Left ventricle myocardium inferior (tissue), 1 donor: ENCODE measurements around the gene CD247. TPM values are rescaled to one million over a fixed set of nuclear protein-coding genes. Genes with fewer than 3 reads are reported as not detected.
"Not testable (repeated sequence)": the region's sequence is repeated elsewhere in the genome, so short reads cannot be mapped to it uniquely, and the experiment has no call there.

Experiments used
- DNase-seq: peaks from one replicate; pipeline ENCODE4 v3.0.0-alpha.2; 2020
- H3K27ac ChIP-seq: fragments of 200-600 bp; replicated peaks from 2 replicates; pipeline ENCODE4 v1.8.0; 2021
- H3K27me3 ChIP-seq: fragments of 200-600 bp; 2 replicates; pipeline ENCODE4 v1.8.0; 2021; ENCODE audit warnings: low read depth
- H3K36me3 ChIP-seq: fragments of 200-600 bp; 2 replicates; pipeline ENCODE4 v1.8.0; 2021
- H3K4me1 ChIP-seq: fragments of 200-600 bp; 2 replicates; pipeline ENCODE4 v1.8.0; 2021
- H3K4me3 ChIP-seq: fragments of 200-600 bp; 2 replicates; pipeline ENCODE4 v1.8.0; 2021; ENCODE audit warnings: mild to moderate bottlenecking, moderate library complexity
- H3K9me3 ChIP-seq: fragments of 200-600 bp; replicated peaks from 2 replicates; pipeline ENCODE4 v1.8.0; 2021
- intact Hi-C: fragments of 100-400 bp; cut with micrococcal nuclease; formaldehyde crosslinking; loops from one replicate; pipeline ENCODE4 v1.11.0; 2022
- total RNA-seq: library from RNA; stranded (reverse); fragmentation: NEBNext Ultra II Directional; extraction: Animal tissue kit (Norgen Biotek cat#: 25700); gene quantifications from one replicate; pipeline ENCODE4 v1.2.1, GENCODE V29; 2021
- TF ChIP-seq, protein P1 (sequence below): fragments of 200-600 bp; IDR thresholded peaks from 2 replicates; pipeline ENCODE4 v1.8.0; 2021; ENCODE audit warnings: antibody characterized with exemption, mild to moderate bottlenecking, borderline replicate concordance
- donor health status: DM: no; HTN: yes; CAD: no; lungs with severe emphysema.

CD247 gene
- total RNA-seq, 1 donor from 2014 or later: 0.82 TPM

DNA sequence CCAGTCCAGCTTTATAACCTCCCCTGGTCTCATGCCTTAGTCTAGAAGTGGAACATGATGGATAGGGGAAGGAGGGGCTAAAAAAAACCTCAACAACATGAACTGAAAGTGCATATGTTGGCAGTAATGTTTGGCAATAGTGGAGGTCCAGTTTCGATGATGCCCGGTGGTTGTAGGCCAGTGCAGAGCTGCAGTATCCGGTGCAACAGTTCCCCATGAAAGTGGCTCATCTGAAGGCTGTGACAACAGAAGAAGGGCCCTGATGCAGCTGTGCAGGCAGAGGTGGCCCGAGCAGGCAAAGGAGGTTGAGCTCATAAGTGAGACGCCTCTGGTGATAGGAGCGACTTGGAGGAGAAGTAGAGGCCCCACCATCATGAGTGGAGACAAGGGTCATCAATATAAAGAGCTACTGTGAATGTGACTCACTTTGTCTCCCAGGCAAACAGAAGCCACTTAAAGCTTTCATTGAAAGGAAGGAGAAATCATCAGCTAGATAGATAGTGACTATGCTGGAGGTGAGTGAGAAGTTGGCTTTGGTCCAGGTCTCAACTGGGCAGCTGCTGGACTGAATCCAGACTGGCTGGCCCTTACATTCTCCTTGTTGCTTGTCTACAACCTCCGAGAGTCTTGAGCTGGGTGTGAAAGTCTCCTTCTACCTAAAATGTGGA is 45.4 kb upstream of the CD247 start:
- H3K9me3 ChIP-seq: no peaks in the 10 kb centered on the region
- no peak overlapping the region for H3K4me3 ChIP-seq
- intact Hi-C loops: no loop called here
- no peaks in the 10 kb centered on the region for H3K36me3 ChIP-seq
- no peaks in the 10 kb centered on the region for H3K27me3 ChIP-seq
- TF ChIP-seq, protein P1, sequence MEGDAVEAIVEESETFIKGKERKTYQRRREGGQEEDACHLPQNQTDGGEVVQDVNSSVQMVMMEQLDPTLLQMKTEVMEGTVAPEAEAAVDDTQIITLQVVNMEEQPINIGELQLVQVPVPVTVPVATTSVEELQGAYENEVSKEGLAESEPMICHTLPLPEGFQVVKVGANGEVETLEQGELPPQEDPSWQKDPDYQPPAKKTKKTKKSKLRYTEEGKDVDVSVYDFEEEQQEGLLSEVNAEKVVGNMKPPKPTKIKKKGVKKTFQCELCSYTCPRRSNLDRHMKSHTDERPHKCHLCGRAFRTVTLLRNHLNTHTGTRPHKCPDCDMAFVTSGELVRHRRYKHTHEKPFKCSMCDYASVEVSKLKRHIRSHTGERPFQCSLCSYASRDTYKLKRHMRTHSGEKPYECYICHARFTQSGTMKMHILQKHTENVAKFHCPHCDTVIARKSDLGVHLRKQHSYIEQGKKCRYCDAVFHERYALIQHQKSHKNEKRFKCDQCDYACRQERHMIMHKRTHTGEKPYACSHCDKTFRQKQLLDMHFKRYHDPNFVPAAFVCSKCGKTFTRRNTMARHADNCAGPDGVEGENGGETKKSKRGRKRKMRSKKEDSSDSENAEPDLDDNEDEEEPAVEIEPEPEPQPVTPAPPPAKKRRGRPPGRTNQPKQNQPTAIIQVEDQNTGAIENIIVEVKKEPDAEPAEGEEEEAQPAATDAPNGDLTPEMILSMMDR: no peak
- no peak for DNase-seq
- peaks cover 41% of the 10 kb centered on the region for H3K4me1 ChIP-seq
- peak overlapping the region; percentile 15 for H3K27ac ChIP-seq

DNA sequence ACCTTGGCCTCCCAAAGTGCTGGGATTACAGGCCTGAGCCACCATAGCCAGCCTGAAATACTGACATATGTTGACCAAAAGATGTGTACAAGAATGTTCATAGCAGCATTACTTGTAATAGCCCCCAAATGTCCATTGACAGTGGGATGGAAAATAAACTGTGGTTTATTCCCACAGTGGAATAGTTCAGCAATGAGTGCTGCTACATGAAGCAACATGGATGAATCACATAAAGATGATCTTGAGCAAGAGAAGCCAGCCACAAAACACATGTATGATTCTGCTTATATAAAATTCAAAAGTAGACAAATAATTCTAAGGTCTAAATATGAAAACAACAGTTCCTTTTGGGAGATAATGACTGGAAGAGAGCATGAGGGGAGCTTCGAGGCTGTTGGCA is 44.4 kb upstream of the CD247 start:
- H3K4me1 ChIP-seq: peaks cover 39% of the 10 kb centered on the region
- no peak overlapping the region for H3K27ac ChIP-seq
- DNase-seq: no peak
- H3K4me3 ChIP-seq: no peak overlapping the region
- no peaks in the 10 kb centered on the region for H3K9me3 ChIP-seq
- TF ChIP-seq, protein P1: no peak
- no peaks in the 10 kb centered on the region for H3K36me3 ChIP-seq
- intact Hi-C loops: no loop called here
- no peaks in the 10 kb centered on the region for H3K27me3 ChIP-seq

- H3K36me3 ChIP-seq: no peaks in the 10 kb centered on the region
- DNase-seq: no peak
- no peak overlapping the region for H3K27ac ChIP-seq
- no peak overlapping the region for H3K4me3 ChIP-seq
- H3K4me1 ChIP-seq: peaks cover 30% of the 10 kb centered on the region
- TF ChIP-seq, protein P1: no peak
- no peaks in the 10 kb centered on the region for H3K9me3 ChIP-seq
- intact Hi-C loops: no loop called here
- H3K27me3 ChIP-seq: no peaks in the 10 kb centered on the region
Observed at GRCh38 chr1:167561753-167562152, 43.4 kb upstream of the CD247 start.

DNA sequence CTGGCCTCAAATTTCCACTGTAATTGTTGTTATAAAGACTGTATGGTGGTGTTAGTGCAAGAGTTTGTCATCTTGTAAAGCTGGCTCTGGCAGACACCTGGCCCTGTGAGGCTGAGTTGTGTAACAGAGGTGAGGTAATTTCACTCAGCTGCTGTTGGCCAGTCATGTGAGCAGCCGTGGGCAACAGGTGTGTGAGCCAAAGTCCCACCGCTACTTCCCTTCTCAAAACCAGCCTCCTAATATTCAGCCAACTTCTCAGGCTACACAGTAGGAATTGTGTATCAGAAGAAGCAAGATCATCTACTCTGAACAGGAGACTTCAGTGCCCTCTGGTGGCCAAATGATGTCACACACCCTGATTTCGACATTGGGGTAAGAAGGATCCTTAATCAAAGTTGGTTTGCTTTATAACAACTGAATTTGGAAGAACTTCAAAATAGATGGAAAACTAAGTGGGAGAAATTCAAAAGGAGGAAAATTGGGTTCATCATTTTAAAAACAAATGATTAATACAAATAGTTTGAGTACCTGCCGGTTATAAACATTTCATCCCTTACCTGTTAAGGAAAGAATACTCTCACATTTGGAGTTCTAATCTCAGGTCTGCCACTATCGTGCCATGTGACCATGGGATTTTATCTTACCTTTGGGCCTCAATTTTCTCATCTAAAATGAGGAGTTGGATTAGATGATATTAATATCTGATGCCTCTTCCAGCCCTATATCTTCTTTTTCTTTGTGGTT is 37.8 kb upstream of the CD247 start:
- DNase-seq: peak; percentile 67
- H3K4me3 ChIP-seq: no peak overlapping the region
- intact Hi-C loops: no loop called here
- no peaks in the 10 kb centered on the region for H3K27me3 ChIP-seq
- TF ChIP-seq, protein P1: peak; percentile 92
- no peaks in the 10 kb centered on the region for H3K9me3 ChIP-seq
- H3K27ac ChIP-seq: no peak overlapping the region
- H3K4me1 ChIP-seq: peaks cover 37% of the 10 kb centered on the region
- H3K36me3 ChIP-seq: no peaks in the 10 kb centered on the region

GRCh38 chr1:167555072-167555471 is 36.7 kb upstream of the CD247 start:
- H3K9me3 ChIP-seq, H3K4me3 ChIP-seq, DNase-seq, H3K36me3 ChIP-seq, H3K27me3 ChIP-seq, intact Hi-C loops, H3K27ac ChIP-seq: not testable (repeated sequence)
- H3K4me1 ChIP-seq: peaks cover 40% of the 10 kb centered on the region
